Retinal pigment epithelial cell (primary cell): ENCODE measurements around the gene PDE11A.

Experiments
- DNase-seq: peaks from one replicate; pipeline ENCODE4 v3.0.0-alpha.2; 2010; ENCODE audit warnings: low read depth
- H3K4me3 ChIP-seq: 2 replicates; pipeline ENCODE4 v1.5.1; 2011; ENCODE audit warnings: mild to moderate bottlenecking, low read length, control low read depth, moderate library complexity
- CTCF ChIP-seq: conservative IDR thresholded peaks from 2 replicates; pipeline ENCODE4 v1.5.1; 2011; ENCODE audit warnings: low read depth, low read length, control low read depth, inconsistent platforms

Gene PDE11A

GRCh38 chr2:177599956-177600355, 472.6 kb downstream of the PDE11A start:
- no peak overlapping the region for H3K4me3 ChIP-seq
- DNase-seq, result no peak
- TF ChIP-seq CTCF, result no peak

- no peak for DNase-seq
- no peak for TF ChIP-seq CTCF
- no peak overlapping the region for H3K4me3 ChIP-seq
These were observed 473.4 kb downstream of the PDE11A start for GRCh38 chr2:177599139-177599688.

GRCh38 chr2:177598326-177599138, 474.0 kb downstream of the PDE11A start:
- H3K4me3 ChIP-seq, result no peak overlapping the region
- no peak for TF ChIP-seq CTCF
- DNase-seq, result no peak

GRCh38 chr2:177597759-177598158, 474.8 kb downstream of the PDE11A start:
- TF ChIP-seq CTCF, result no peak
- no peak for DNase-seq
- no peak overlapping the region for H3K4me3 ChIP-seq

- no peak for DNase-seq
- TF ChIP-seq CTCF, result no peak
- no peak overlapping the region for H3K4me3 ChIP-seq
These were observed 475.7 kb downstream of the PDE11A start for GRCh38 chr2:177596866-177597265.

GRCh38 chr2:177595126-177595845, 477.3 kb downstream of the PDE11A start:
- TF ChIP-seq CTCF, result no peak
- no peak for DNase-seq
- H3K4me3 ChIP-seq, result no peak overlapping the region
